Rectal smooth muscle tissue (tissue), 1 donor: ENCODE data around the gene TTPAL.
A peak's percentile ranks its signal among the peaks of the same experiment; 100 is the strongest.

Source experiments
- H3K27ac ChIP-seq: one replicate; pipeline ENCODE4 v1.7.0; 2013; ENCODE audit warnings: low read depth, low read length, inconsistent platforms
- H3K27me3 ChIP-seq: one replicate; pipeline ENCODE4 v1.7.0; 2013; ENCODE audit warnings: low read length; ENCODE audit not compliant: control insufficient read depth, insufficient read depth
- H3K36me3 ChIP-seq: one replicate; pipeline ENCODE4 v1.7.0; 2013; ENCODE audit warnings: low read length; ENCODE audit not compliant: control insufficient read depth, insufficient read depth
- H3K4me1 ChIP-seq: one replicate; pipeline ENCODE4 v1.7.0; 2013; ENCODE audit warnings: low read length; ENCODE audit not compliant: control insufficient read depth, insufficient read depth
- H3K4me3 ChIP-seq: one replicate; pipeline ENCODE4 v1.7.0; 2013; ENCODE audit warnings: low read length
- H3K9ac ChIP-seq: one replicate; pipeline ENCODE4 v1.7.0; 2013; ENCODE audit warnings: low read length

Gene TTPAL

DNA sequence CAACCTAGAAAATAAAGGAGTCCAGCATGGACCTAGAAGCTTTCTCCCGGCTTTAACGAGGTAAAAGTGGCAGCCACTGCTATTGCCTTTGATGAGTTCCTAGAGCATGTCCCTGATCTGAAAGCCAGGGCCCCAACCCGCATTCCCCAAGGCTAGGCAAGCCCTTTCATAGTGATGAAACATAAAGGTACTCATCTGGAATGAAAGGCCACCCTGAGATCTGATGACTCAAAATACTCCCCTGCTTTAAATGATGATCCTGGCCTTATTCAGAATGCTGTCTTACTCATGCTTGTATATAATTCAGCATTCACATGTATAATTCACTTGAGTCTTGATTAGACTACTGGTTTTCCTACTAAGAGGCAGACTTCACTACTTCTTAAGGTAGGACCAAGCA, 21.3 kb downstream of the TTPAL start:
- H3K36me3 ChIP-seq = peaks cover 55% of the 10 kb centered on the region
- no peak overlapping the region for H3K4me3 ChIP-seq
- H3K4me1 ChIP-seq = peaks cover 2% of the 10 kb centered on the region
- H3K27me3 ChIP-seq = no peaks in the 10 kb centered on the region
- H3K27ac ChIP-seq = no peak overlapping the region
- H3K9ac ChIP-seq = no peak overlapping the region

DNA sequence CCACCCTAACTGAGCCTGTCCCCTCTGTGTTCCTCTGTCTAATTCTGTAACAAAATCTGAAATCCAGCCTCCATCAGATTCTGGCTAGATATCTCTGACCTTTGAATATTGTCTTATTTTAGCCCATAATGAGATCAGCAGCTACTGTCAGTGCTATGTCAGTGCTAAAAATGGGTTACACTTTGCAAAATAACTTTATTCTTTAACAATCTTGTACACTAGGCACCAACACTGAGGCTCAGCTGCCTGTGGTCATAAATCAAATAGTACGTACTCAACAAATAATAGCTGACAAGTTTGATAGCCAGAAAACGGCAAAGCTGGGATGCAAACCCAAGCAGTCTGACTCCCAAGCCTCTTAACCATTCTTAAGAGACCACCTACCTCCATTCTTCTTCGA, 22.1 kb downstream of the TTPAL start:
- peaks cover 54% of the 10 kb centered on the region for H3K36me3 ChIP-seq
- no peak overlapping the region for H3K4me3 ChIP-seq
- no peak overlapping the region for H3K27ac ChIP-seq
- no peaks in the 10 kb centered on the region for H3K27me3 ChIP-seq
- H3K9ac ChIP-seq = no peak overlapping the region
- no peaks in the 10 kb centered on the region for H3K4me1 ChIP-seq

- Histone ChIP-seq H3K4me1 (no peaks in the 10 kb centered on the region), H3K4me3 (no peak overlapping the region), H3K9ac (no peak overlapping the region), H3K27me3 (no peaks in the 10 kb centered on the region), H3K27ac (no peak overlapping the region), H3K36me3 (peaks cover 52% of the 10 kb centered on the region)
Measured at GRCh38 chr20:44500221-44500620, 24.5 kb downstream of the TTPAL start.

- Histone ChIP-seq H3K4me1 (no peaks in the 10 kb centered on the region), H3K9ac (no peak overlapping the region), H3K27me3 (no peaks in the 10 kb centered on the region), H3K4me3 (no peak overlapping the region), H3K27ac (no peak overlapping the region), H3K36me3 (peaks cover 41% of the 10 kb centered on the region)
Measured at GRCh38 chr20:44501448-44501847, 25.8 kb downstream of the TTPAL start.

DNA sequence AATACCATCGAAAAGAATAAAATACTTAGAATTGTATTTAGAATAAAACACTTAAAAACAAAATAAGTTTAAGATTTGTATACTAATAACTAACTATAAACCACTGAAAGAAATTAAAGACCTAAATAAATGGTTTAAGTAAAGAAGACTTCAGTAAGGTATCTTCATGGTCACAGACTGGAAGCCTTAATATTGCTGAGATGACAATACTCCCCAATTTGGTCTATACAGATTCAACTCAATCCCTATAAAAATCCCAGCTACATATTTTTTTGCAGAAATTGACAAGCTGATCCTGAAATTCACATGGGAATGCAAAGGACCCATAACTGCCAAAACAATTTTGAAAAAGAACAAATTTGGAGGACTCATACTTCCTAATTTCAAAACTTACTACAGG, 27.3 kb downstream of the TTPAL start:
- Histone ChIP-seq H3K4me1 (no peaks in the 10 kb centered on the region), H3K36me3 (peaks cover 36% of the 10 kb centered on the region), H3K9ac (no peak overlapping the region), H3K27ac (no peak overlapping the region), H3K27me3 (no peaks in the 10 kb centered on the region), H3K4me3 (no peak overlapping the region)

DNA sequence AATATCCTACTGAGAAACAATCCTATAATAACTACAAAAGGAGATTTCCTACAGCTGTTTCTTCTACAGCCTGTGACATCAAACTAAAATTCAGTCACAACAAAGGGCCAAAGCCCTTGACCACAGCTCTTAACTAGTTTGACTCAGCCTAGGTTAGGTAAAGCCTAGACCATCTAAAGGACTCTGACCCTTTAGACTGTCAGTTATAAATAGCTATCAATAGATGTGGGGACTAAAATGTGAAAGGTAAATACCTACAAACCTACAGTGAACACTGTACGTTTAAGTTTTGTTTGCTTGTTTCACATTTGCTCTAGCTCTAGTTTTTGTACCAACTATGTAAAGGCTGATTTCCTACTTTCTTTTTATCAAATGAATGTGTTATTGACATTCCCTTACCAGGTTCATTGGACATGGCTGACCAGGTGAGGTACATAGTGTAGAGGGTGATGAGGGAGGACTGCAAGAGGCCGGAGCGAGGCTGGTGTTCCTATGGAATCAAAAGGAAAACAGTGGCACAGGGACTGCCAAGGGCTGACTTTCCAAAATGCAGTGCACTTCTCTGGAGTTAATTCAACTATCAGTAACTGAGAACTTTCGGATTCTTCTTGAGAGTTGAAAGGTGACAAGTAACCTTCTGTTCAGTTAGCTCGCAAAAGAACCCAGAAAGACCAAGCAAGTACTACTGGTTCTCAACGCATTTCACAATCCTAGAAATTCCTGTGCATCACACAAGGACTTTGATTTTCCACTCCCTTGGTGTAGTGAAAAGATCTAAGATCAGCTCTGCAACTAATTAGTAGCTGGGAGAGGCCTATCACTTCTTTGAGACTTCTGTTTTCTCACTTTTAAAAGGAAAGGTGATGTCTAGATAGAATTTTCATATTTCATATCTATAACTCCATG, 29.0 kb downstream of the TTPAL start:
- no peak overlapping the region for H3K27ac ChIP-seq
- no peak overlapping the region for H3K9ac ChIP-seq
- H3K4me1 ChIP-seq = no peaks in the 10 kb centered on the region
- H3K4me3 ChIP-seq = no peak overlapping the region
- peaks cover 42% of the 10 kb centered on the region for H3K36me3 ChIP-seq
- H3K27me3 ChIP-seq = no peaks in the 10 kb centered on the region

- Histone ChIP-seq H3K27me3 (no peaks in the 10 kb centered on the region), H3K27ac (no peak overlapping the region), H3K36me3 (peaks cover 18% of the 10 kb centered on the region), H3K4me1 (no peaks in the 10 kb centered on the region), H3K4me3 (no peak overlapping the region), H3K9ac (no peak overlapping the region)
Measured at GRCh38 chr20:44509762-44510161, 34.1 kb downstream of the TTPAL start.

GRCh38 chr20:44513871-44514270, 38.2 kb downstream of the TTPAL start:
- H3K36me3 ChIP-seq = peaks cover 13% of the 10 kb centered on the region
- no peaks in the 10 kb centered on the region for H3K27me3 ChIP-seq
- H3K27ac ChIP-seq = no peak overlapping the region
- H3K9ac ChIP-seq = no peak overlapping the region
- no peaks in the 10 kb centered on the region for H3K4me1 ChIP-seq
- H3K4me3 ChIP-seq = no peak overlapping the region

GRCh38 chr20:44516491-44516890, 40.8 kb downstream of the TTPAL start:
- Histone ChIP-seq H3K4me3 (no peak overlapping the region), H3K27ac (no peak overlapping the region), H3K27me3 (no peaks in the 10 kb centered on the region), H3K36me3 (peaks cover 3% of the 10 kb centered on the region), H3K9ac (no peak overlapping the region), H3K4me1 (peaks cover 11% of the 10 kb centered on the region)

DNA sequence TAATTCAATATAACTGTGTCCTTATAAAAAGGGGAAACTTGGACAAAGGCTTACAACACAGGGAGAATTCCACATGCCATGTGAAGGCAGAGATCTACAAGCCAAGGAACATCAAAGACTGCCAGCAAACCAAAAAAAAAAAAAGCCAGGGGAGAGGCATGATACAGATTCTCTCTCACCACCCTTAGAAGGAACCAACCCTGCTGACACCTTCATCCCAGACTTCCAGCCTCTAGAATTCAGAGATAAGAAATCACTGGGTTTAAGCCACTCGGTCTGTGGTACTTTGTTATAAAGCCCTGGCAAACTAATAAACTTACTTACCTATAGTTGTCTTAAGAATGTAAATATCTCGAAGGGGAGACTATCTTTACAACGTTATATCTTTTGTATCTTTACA, 41.8 kb downstream of the TTPAL start:
- H3K4me3 ChIP-seq = no peak overlapping the region
- no peaks in the 10 kb centered on the region for H3K27me3 ChIP-seq
- H3K27ac ChIP-seq = no peak overlapping the region
- peaks cover 3% of the 10 kb centered on the region for H3K36me3 ChIP-seq
- no peak overlapping the region for H3K9ac ChIP-seq
- peaks cover 11% of the 10 kb centered on the region for H3K4me1 ChIP-seq

GRCh38 chr20:44518248-44518647, 42.6 kb downstream of the TTPAL start:
- H3K4me3 ChIP-seq = no peak overlapping the region
- no peaks in the 10 kb centered on the region for H3K27me3 ChIP-seq
- H3K4me1 ChIP-seq = peaks cover 11% of the 10 kb centered on the region
- H3K36me3 ChIP-seq = peaks cover 3% of the 10 kb centered on the region
- H3K27ac ChIP-seq = no peak overlapping the region
- H3K9ac ChIP-seq = no peak overlapping the region

- peaks cover 11% of the 10 kb centered on the region for H3K4me1 ChIP-seq
- no peaks in the 10 kb centered on the region for H3K36me3 ChIP-seq
- peak overlapping the region; percentile 19 for H3K9ac ChIP-seq
- H3K27ac ChIP-seq = no peak overlapping the region
- H3K27me3 ChIP-seq = no peaks in the 10 kb centered on the region
- peak overlapping the region; percentile 100 for H3K4me3 ChIP-seq
Measured at GRCh38 chr20:44520881-44521280, 45.2 kb downstream of the TTPAL start.
